HEK293 (cell line): ENCODE measurements around the gene MRPL19.

Experiments used
- EGR2 ChIP-seq: fragments of 450-650 bp; formaldehyde crosslinking; IDR thresholded peaks from 2 replicates; pipeline ENCODE4 v1.5.1; 2016; ENCODE audit warnings: low read depth, missing biosample characterization, missing genetic modification characterization
- ZBTB17 ChIP-seq: fragments of 450-650 bp; formaldehyde crosslinking; IDR thresholded peaks from 2 replicates; pipeline ENCODE4 v1.5.1; 2016; ENCODE audit warnings: missing biosample characterization, missing genetic modification characterization
- ZNF138 ChIP-seq: fragments of 450-650 bp; formaldehyde crosslinking; IDR thresholded peaks from 2 replicates; pipeline ENCODE4 v1.5.1; 2016; ENCODE audit warnings: missing biosample characterization, missing genetic modification characterization, borderline replicate concordance
- ZNF16 ChIP-seq: fragments of 450-650 bp; formaldehyde crosslinking; IDR thresholded peaks from 2 replicates; pipeline ENCODE4 v1.5.1; 2016; ENCODE audit warnings: low read depth, missing biosample characterization, missing genetic modification characterization
- ZNF280D ChIP-seq: fragments of 450-650 bp; formaldehyde crosslinking; IDR thresholded peaks from 2 replicates; pipeline ENCODE4 v1.5.1; 2016; ENCODE audit warnings: missing biosample characterization, missing genetic modification characterization
- ZNF366 ChIP-seq: fragments of 450-650 bp; formaldehyde crosslinking; conservative IDR thresholded peaks from 2 replicates; pipeline ENCODE4 v1.5.1; 2016; ENCODE audit warnings: missing biosample characterization, missing genetic modification characterization
- ZNF560 ChIP-seq: fragments of 450-650 bp; formaldehyde crosslinking; IDR thresholded peaks from 2 replicates; pipeline ENCODE4 v1.5.1; 2017; ENCODE audit warnings: missing biosample characterization, missing genetic modification characterization, borderline replicate concordance

DNA sequence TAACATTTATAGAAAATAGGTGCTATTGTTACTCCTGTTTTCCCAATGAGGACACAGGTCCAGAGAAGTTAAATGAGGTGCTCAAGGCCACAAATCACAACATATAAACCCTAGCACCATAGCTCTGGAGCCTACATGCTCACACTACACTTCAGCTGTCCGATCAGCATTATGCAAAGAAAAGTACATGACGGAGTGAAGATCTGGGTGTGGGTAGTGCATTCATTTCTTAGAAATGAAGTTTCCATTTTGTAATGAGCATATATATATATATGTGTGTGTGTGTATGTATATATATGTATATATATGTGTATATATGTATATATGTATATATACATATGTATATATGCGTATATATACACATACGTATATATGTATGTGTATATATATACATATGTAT is 30.2 kb upstream of the MRPL19 start:
- TF ChIP-seq ZBTB17 (tag by site-specific recombination), result no peak
- TF ChIP-seq ZNF366 (tag by site-specific recombination), result no peak
- no peak for TF ChIP-seq ZNF560 (tag by site-specific recombination)
- no peak for TF ChIP-seq ZNF138 (tag by site-specific recombination)
- no peak for TF ChIP-seq ZNF280D (tag by site-specific recombination)
- no peak for TF ChIP-seq ZNF16 (tag by site-specific recombination)
- no peak for TF ChIP-seq EGR2 (tag by site-specific recombination)
